GM13977 (cell line): ENCODE data around the gene KMT2D.

Experiments used
- DNase-seq: peaks from one replicate; pipeline ENCODE4 v3.0.0; 2012; ENCODE audit warnings: low spot score
- CTCF ChIP-seq: IDR thresholded peaks from 2 replicates; pipeline ENCODE4 v1.5.1; 2012; ENCODE audit warnings: mild to moderate bottlenecking, control low read depth; ENCODE audit not compliant: insufficient read depth; ENCODE audit errors: extremely low read depth, missing control alignments
- in situ Hi-C: fragments of 300-500 bp; cut with MboI; formaldehyde crosslinking; loops from one replicate; pipeline ENCODE4 v1.12.0; 2022; ENCODE audit warnings: low sequenced_read_pairs, low pct_unique_long_range_greater_than_20kb, mixed read lengths, inconsistent platforms; ENCODE audit not compliant: unreplicated experiment

The KMT2D gene

GRCh38 chr12:49019120-49019430 is 41.5 kb downstream of the KMT2D start:
- in situ Hi-C loops = no loop called here
- TF ChIP-seq CTCF = no peak
- DNase-seq = no peak

- DNase-seq = peak; percentile 98
- TF ChIP-seq CTCF = peak; percentile 60
- in situ Hi-C loops = no loop called here
These were observed 42.1 kb downstream of the KMT2D start, which contains the start of gene PRKAG1 for GRCh38 chr12:49018261-49019119. TSS of gene PRKAG1 (minus strand) at chr12:49018776. CDS start at chr12:49018740, 36 bp downstream.

- no peak for DNase-seq
- TF ChIP-seq CTCF = no peak
- in situ Hi-C loops = no loop called here
These were observed 42.7 kb downstream of the KMT2D start for GRCh38 chr12:49017891-49018260.

- in situ Hi-C loops = no loop called here
- DNase-seq = no peak
- no peak for TF ChIP-seq CTCF
These were observed 45.4 kb downstream of the KMT2D start for GRCh38 chr12:49015196-49015595.

- in situ Hi-C loops = no loop called here
- DNase-seq = no peak
- no peak for TF ChIP-seq CTCF
These were observed 46.0 kb downstream of the KMT2D start for GRCh38 chr12:49014547-49014946.

GRCh38 chr12:49013428-49013827 is 47.2 kb downstream of the KMT2D start:
- in situ Hi-C loops = no loop called here
- no peak for TF ChIP-seq CTCF
- no peak for DNase-seq
